HG03108 (cell line): ENCODE measurements around the gene C4orf51.
A peak's percentile ranks its signal among the peaks of the same experiment; 100 is the strongest.

Experiments used
- ATAC-seq: cut with Tn5 transposase; IDR thresholded peaks from one replicate; pipeline ENCODE4 v1.9.1; 2021; ENCODE audit warnings: moderate library complexity; ENCODE audit not compliant: unreplicated experiment

The C4orf51 gene

DNA sequence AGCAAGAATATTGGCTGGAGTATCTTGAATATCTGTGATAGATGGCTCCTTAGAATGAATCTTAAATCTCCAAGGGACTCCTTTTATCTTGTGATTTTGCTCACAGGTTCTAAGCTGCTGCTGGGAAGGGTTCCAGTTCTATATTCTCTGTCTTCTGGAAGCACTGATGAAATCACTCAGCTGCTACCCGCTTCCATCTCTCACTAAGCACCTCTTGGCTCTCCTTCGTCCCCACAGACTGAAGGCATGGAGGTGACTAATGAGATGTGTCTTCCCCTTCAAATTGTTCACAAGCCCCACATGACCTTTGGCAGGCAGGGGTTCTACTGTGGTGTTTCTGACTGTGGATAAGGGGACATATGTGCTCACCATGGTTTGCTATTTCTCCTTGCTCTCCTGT lies 75.9 kb downstream of the C4orf51 start:
- no peak for ATAC-seq

DNA sequence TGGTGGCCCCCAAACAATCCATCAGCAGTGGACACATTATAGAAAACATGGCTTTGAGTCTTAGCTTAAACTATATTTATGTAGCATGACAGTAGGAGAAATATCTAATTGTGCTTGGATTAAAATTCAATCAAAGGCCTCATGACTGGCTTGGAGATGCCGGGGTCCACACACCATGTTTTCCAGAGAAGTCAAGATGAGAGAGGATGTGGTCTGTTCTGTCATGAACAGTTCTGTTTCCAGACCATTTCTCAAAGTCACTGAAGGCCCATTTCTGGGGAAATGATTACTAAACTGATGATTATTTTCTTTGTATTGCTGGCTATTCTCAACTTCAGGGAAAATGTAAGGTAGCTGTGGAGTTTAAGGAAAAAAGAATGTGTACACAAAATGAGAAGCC lies 76.3 kb downstream of the C4orf51 start:
- ATAC-seq, result no peak

DNA sequence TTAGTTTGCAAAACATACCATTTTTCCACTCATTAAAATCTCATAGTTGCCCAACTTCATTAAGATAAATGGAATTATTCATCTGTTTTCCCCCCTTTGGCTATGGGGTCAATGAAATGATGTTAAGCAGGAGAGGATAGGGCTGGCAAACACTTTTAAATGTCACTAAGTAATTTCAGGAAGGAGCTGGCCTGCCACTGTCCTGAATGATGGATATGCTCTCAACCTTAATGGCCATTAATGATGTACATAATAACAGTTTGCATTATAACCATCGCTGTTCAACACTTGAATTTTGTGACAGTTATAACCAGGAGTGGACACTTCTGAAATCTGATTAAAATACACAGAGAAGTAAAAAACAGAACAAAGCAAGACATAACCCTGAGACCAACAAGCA lies 77.2 kb downstream of the C4orf51 start:
- no peak for ATAC-seq

DNA sequence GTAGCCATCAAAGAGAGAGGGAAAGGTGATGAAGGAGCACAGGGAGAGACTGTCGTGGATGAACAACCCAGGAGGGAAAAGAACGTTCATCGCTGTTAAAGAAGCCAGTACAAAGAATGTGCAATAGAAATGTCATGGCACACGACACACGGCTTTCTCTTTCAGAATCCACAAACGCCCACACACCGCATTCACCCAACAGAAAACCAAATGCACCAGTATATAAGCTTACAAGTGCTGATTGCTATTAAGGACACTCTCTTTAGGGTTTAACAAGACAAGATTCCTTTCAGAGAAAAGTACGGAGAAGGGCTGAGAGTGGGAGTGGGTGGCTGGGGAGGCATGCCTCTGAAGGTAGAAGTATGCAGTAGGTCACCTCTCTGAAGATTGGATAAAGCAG lies 80.2 kb downstream of the C4orf51 start:
- no peak for ATAC-seq

DNA sequence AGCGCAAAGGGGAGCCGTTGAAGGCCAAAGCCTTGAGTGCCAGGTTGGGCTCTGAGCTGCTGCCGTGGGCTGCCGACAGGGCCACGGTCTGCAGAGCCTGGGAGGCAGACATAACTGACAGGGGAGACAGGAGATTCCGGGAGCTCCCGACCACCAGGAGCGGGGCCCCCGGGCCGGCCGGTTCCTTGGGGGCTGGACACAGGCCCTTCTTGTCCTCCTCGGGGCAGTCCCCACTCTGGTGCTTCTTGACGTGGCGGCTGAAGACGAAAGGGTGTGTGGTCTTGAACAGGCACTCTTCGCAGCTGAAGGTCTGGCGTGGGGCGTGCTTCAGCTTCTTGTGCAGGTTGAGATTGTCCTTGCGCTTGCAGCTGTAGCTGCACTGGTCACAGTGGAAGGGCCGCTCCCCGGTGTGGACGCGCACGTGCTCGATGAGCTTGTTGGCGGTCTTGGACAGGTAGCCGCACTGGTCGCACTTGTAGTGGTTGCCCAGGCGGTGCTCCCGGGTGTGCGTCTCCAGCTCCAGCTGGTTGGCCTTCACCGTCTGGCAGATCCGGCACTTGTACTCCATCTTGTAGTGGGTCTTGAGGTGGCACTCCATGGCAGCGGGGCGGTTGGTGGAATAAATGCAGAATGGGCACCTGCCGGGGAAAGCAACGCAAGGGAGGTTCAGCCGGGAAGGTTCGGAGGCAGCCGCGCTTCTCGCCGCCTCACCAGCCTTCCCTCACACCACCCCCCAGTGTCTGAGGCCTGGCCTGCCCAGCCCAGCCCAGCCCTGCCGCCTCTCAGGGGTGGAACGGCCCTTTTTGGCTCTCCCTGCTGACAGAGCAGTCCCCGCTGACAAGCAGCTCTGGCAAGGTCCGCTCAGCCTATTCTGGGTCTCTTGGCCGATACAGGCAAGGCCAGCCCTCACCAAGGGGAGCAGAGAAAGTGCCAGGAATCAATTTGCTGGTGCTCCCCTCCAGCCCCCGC lies 81.3 kb downstream of the C4orf51 start:
- no peak for ATAC-seq

DNA sequence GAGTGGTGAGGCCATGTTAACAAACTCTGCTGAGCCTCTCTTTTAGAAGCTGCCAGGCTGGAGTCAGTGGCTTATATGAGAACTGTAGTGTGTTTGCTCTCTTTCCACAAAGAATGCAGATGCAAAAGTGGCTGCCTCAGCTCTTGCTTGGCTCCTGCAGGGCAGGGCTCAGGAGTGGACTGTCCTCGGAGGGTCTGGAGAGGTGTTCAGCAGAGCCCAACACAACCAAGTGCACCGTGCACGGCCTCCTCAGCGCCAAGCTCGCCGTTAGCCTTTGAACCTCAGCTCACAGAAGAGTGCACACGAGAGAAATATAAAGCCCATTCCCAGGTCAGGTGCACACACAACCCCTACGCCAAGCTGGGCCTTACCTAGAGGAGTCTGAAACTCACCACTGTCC lies 82.8 kb downstream of the C4orf51 start:
- ATAC-seq, result no peak

DNA sequence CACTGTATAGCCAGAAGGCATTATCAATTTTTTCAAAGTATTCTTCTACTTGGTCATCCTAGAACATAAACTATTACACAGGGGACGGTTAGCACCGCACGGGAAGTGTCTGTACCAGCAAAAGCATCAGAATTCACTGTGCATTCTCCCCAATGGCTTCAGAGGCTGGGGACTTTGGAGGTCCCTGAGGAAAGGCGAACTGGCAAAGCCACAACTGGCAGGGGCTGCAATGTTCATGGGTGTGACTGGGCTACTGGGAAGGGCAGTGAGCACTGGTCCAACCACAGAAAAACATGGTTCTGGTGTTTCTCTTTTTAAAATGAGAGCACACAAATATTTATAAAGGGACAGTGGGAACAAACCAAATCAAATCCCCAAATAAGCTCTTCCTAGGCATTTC lies 83.5 kb downstream of the C4orf51 start:
- ATAC-seq, result no peak

DNA sequence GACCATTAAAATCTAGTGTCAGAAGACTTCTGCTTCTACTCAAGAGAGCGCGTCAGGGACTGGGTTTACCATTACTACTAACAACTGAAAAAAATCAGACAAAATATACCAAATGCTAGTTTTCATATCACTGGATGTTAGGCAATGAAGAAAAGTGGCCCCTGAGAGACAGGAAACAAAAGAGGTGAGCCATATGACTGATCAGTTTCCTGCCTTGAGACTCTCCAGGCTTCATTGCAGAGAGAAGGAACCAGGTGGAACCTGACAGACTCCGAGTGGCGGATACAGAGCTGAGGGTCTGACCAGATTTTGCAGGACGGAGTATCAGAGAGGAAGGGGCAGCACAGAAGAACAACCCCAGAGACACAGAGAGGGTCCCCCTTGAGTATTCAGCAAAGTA lies 86.3 kb downstream of the C4orf51 start:
- no peak for ATAC-seq

DNA sequence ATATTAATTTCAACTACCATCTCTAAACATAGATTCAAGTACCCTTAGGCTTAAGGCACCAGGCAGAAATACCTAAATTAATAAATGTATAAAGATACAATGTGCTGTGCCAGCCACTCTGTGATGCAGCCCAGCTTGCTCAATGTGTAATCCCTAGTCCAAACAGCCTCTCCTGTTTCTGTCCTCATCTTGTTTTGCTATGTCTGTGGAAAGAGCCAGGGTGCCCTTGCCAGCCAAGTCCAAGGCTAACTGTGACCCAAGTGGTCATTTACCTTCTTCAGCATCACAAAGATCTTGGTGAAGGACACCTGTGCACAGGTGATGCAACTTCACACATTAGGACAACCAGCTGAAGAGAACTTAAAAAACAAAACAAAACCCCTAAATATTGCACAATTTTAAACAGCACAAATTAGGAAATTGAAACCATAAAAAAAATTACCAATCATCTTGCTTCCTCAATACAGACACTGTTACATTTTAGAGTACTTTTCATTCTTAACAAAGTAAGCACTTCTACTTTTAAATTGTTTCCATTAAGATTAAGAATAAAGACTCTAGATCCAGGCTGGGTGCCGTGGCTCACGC lies 89.6 kb downstream of the C4orf51 start:
- ATAC-seq, result no peak

DNA sequence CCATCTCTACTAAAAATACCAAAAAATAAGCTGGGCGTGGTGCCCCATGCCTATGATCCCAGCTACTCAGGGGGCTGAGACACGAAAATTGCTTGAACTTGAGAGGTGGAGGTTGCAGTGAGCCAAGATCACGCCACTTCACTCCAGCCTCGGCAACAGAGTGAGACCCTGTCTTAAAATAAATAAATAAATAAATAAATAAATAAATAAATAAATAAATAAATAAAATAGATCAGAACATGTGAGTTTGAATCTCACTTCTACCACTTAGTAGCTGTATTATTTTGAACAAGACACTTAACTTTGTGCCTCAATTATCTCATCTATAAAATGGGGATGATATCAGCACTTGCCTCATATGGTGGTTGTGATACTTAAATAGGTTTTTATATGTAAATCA lies 90.2 kb downstream of the C4orf51 start:
- no peak for ATAC-seq

DNA sequence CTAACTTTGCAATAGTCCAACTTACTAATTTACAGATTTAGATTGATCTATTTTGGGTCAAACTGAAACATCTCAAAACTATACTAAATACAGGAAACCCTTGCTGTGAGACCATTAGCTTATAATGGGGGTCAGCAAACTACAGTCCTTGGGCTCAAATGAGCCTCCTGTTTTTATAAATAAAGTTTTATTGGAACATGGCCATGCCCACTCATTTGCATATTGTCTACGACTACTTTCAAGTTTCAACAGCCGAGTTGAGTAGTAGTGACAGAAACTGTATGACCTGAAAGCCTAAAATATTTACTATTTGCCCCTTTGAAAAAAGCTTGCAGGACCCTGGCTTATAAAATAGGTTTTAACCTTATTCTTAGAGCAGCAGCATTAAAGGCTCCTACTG lies 92.4 kb downstream of the C4orf51 start:
- ATAC-seq, result no peak

DNA sequence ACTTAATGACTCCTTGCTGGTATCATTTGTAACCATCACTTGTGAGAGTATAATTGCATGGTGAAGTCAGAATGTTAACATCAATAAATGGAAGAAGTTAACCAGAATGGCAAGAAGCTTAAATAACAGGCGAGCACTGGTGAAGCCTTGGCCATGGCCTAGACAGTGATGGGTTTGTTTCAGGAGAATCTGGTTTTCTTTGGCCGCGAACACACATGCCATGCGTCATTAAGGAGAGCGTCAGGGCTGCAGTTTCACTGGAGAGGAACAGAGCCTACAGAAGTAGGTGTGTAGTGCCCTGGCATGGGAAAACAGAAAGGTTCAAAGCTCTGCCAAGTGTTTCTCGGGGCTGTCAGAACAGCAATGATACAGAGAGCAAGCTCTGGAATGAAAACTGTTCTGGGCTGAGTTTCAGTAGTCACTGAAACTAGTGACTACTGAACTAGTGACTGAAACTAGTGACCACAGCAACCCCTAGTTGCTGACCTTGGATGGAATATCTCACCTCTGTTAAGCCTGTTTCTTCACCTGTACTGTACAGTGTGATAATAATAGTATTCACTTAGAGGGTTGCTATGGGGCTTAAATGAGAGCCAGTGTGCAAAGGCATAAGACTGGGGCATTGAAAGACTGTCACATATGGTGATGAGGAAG lies 93.8 kb downstream of the C4orf51 start:
- peak; percentile 76 for ATAC-seq

DNA sequence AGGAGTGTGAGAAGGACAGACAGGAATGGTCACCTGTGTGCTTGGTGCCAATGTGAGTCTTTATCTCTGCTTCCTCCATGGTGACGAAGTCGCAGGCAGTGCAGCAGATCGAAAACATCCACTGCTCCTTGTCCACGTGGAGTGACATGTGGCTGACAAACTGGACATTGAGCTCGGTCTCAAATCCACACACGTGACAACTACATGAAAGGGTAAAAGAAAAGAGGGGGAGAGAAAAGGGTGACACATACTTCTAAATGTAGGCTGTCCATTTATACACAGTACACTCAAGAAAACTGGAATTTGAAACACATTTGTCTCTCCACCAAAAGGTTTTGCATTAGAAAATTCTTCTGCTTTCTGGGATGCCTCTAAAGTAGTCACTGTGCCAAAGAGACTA lies 94.5 kb downstream of the C4orf51 start:
- no peak for ATAC-seq

DNA sequence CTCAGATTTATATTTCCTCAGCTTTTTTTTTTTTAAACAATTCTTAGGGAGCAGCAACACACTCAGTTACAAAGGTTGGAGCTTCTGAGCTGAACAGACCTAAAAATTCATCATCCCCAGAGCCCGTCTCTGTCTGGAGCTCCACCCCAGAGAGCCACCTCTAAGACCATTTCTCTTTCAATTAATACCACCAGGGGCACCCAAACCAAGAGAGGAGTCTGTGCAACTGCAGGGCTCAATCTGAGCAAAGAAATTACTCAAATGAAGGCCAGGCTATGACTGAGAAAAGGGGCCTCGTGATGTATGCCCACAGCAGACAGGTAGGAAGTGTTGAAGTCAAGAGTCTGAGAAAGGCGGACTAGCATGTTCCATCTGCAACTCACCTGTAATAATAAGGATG lies 95.5 kb downstream of the C4orf51 start:
- ATAC-seq, result no peak

DNA sequence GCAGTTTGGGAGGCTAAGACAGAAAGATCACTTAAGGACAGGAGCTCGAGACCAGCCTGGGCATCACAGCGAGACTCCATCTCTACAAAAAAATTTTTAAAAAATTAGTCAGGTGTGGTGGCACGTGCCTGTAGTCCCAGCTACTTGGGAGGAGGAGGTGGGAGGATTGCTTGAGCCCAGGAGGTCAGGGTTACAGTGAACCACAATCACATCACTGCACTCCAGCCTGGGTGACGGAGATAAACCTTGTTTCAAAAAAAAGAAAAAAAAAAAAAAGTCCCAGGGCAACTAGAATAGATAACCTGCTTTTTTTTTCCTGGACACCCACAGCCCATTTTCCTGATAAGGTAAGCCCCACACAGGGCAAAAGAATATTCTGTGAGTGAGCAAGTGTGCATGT lies 96.3 kb downstream of the C4orf51 start:
- no peak for ATAC-seq

DNA sequence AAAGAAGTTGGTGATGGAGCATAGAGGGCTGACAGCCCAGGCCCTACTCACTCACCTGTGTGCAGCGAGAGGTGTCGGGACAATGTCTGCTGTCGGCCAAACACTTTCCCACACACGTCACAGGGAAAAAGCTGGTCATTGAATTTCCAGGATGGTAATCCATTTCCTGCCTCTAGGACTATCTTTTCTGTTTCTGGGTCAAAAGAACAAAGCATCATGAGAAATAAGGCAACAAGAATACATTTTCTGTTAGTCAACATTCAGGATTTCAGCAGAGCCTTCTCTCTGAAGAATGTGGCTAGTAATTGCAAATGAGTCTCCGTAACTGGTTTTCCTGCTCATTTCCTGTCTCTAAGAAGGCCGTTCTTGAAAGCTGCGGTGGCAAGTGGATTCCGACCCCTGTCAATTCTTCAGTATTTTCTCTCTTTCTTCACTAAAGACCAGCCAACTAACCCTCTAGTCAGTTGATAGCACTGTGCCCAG lies 99.4 kb downstream of the C4orf51 start:
- no peak for ATAC-seq

DNA sequence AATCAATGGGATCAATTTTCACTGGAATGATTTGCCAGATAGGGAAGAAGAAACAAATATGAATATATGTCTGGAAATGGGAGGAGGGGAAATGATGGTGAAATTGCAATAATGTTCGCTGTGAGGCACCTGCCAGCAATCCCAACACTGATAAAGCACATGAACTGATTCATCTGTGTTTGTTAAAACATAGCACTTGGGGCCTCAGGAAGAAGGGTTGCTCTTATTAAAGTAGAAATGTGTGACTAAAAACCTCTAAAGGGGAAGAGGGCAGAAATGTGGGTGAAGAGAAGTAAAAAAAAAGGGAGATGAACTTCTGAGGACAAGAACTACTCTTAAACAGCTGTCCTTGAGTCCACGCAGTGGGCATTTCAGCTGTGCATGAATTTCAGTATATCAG lies 101.4 kb downstream of the C4orf51 start:
- ATAC-seq, result no peak
